ENCODE results near the gene HES2.
A peak's percentile ranks its signal among the peaks of the same experiment; 100 is the strongest.
"Not testable (repeated sequence)": the region's sequence is repeated elsewhere in the genome, so short reads cannot be mapped to it uniquely, and the experiment has no call there.

HES2 gene

GRCh38 chr1:6446665-6447015, 26.9 kb upstream of the HES2 start:
- no peak for DNase-seq (ENCODE audit: low read depth)
- no peak for TF ChIP-seq CTCF (conservative IDR thresholded peaks at IDR 0.05; ENCODE audit: control insufficient read depth, insufficient read depth, low read depth, low read length)
- no peak overlapping the region for H3K4me3 ChIP-seq (ENCODE audit: control insufficient read depth, low read depth, low read length)

- not testable (repeated sequence) for DNase-seq (ENCODE audit: low read depth)
Observed at GRCh38 chr1:6445929-6446328, 26.2 kb upstream of the HES2 start.

GRCh38 chr1:6445062-6445763, 25.5 kb upstream of the HES2 start:
- peak; percentile 41 for TF ChIP-seq CTCF (conservative IDR thresholded peaks at IDR 0.05; ENCODE audit: control insufficient read depth, insufficient read depth, low read depth, low read length)
- no peak overlapping the region for H3K4me3 ChIP-seq (ENCODE audit: control insufficient read depth, low read depth, low read length)
- DNase-seq (ENCODE audit: low read depth): peak; percentile 26

More at GRCh38 chr1:6445929-6446328, 26.2 kb upstream of the HES2 start:
- not testable (repeated sequence) for H3K4me3 ChIP-seq (ENCODE audit: control insufficient read depth, low read depth, low read length)

GRCh38 chr1:6444377-6444776, 24.7 kb upstream of the HES2 start:
- H3K4me3 ChIP-seq (ENCODE audit: control insufficient read depth, low read depth, low read length): no peak overlapping the region
- no peak for TF ChIP-seq CTCF (conservative IDR thresholded peaks at IDR 0.05; ENCODE audit: control insufficient read depth, insufficient read depth, low read depth, low read length)
- DNase-seq (ENCODE audit: low read depth): no peak

GRCh38 chr1:6443339-6444115, 23.8 kb upstream of the HES2 start:
- TF ChIP-seq CTCF (conservative IDR thresholded peaks at IDR 0.05; ENCODE audit: control insufficient read depth, insufficient read depth, low read depth, low read length): no peak
- no peak overlapping the region for H3K4me3 ChIP-seq (ENCODE audit: control insufficient read depth, low read depth, low read length)
- no peak for DNase-seq (ENCODE audit: low read depth)

- DNase-seq (ENCODE audit: low read depth): no peak
- no peak overlapping the region for H3K4me3 ChIP-seq (ENCODE audit: control insufficient read depth, low read depth, low read length)
- no peak for TF ChIP-seq CTCF (conservative IDR thresholded peaks at IDR 0.05; ENCODE audit: control insufficient read depth, insufficient read depth, low read depth, low read length)
Observed at GRCh38 chr1:6441586-6441985, 21.9 kb upstream of the HES2 start.
